Nephron progenitor cell (in vitro differentiated cells): Measurements from ENCODE around the gene RGS12.
A peak's percentile ranks its signal among the peaks of the same experiment; 100 is the strongest.

Source experiments
- DNase-seq: peaks from one replicate; pipeline ENCODE4 v3.0.0; 2021
- H3K27ac Mint-ChIP-seq: 2 replicates; pipeline ENCODE4 v1.8.0; 2021; ENCODE audit warnings: mild to moderate bottlenecking, moderate library complexity, mixed read lengths
- H3K27me3 Mint-ChIP-seq: 2 replicates; pipeline ENCODE4 v1.8.0; 2021; ENCODE audit warnings: mild to moderate bottlenecking, low read depth, mixed read lengths; ENCODE audit not compliant: poor library complexity
- H3K36me3 Mint-ChIP-seq: 2 replicates; pipeline ENCODE4 v1.8.0; 2021; ENCODE audit warnings: low read depth, mixed read lengths
- H3K4me1 Mint-ChIP-seq: 2 replicates; pipeline ENCODE4 v1.8.0; 2021; ENCODE audit warnings: mixed read lengths
- H3K4me3 Mint-ChIP-seq: 2 replicates; pipeline ENCODE4 v1.8.0; 2021; ENCODE audit warnings: mild to moderate bottlenecking, moderate library complexity, mixed read lengths
- H3K9me3 Mint-ChIP-seq: 2 replicates; pipeline ENCODE4 v1.8.0; 2021; ENCODE audit warnings: mild to moderate bottlenecking, moderate library complexity, mixed read lengths
- TF ChIP-seq, protein P1 (sequence below): fragments of 200-600 bp; sonication (generic); IDR thresholded peaks from 2 replicates; pipeline ENCODE4 v1.5.0; 2021; ENCODE audit warnings: antibody characterized with exemption

The RGS12 gene

GRCh38 chr4:3288571-3289094, 4.2 kb upstream of the RGS12 start:
- Mint-ChIP-seq H3K4me1 (peaks cover 17% of the 10 kb centered on the region), H3K9me3 (no peaks in the 10 kb centered on the region), H3K27ac (no peak overlapping the region), H3K4me3 (no peak overlapping the region), H3K27me3 (peaks cover 33% of the 10 kb centered on the region), H3K36me3 (no peaks in the 10 kb centered on the region)
- DNase-seq = no peak
- TF ChIP-seq, protein P1, sequence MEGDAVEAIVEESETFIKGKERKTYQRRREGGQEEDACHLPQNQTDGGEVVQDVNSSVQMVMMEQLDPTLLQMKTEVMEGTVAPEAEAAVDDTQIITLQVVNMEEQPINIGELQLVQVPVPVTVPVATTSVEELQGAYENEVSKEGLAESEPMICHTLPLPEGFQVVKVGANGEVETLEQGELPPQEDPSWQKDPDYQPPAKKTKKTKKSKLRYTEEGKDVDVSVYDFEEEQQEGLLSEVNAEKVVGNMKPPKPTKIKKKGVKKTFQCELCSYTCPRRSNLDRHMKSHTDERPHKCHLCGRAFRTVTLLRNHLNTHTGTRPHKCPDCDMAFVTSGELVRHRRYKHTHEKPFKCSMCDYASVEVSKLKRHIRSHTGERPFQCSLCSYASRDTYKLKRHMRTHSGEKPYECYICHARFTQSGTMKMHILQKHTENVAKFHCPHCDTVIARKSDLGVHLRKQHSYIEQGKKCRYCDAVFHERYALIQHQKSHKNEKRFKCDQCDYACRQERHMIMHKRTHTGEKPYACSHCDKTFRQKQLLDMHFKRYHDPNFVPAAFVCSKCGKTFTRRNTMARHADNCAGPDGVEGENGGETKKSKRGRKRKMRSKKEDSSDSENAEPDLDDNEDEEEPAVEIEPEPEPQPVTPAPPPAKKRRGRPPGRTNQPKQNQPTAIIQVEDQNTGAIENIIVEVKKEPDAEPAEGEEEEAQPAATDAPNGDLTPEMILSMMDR = no peak

- H3K27ac Mint-ChIP-seq = no peak overlapping the region
- H3K4me1 Mint-ChIP-seq = peaks cover 33% of the 10 kb centered on the region
- H3K9me3 Mint-ChIP-seq = no peaks in the 10 kb centered on the region
- H3K4me3 Mint-ChIP-seq = no peak overlapping the region
- peaks cover 35% of the 10 kb centered on the region for H3K27me3 Mint-ChIP-seq
- no peak for DNase-seq
- H3K36me3 Mint-ChIP-seq = peaks cover 11% of the 10 kb centered on the region
- TF ChIP-seq, protein P1 = no peak
These were observed 2.3 kb upstream of the RGS12 start for GRCh38 chr4:3290476-3290875.

GRCh38 chr4:3290889-3291321, 1.9 kb upstream of the RGS12 start:
- H3K4me1 Mint-ChIP-seq = peaks cover 36% of the 10 kb centered on the region
- no peak overlapping the region for H3K27ac Mint-ChIP-seq
- peaks cover 15% of the 10 kb centered on the region for H3K36me3 Mint-ChIP-seq
- H3K4me3 Mint-ChIP-seq = peak overlapping the region; percentile 90
- H3K27me3 Mint-ChIP-seq = peaks cover 35% of the 10 kb centered on the region
- TF ChIP-seq, protein P1 = no peak
- peaks cover under 1% of the 10 kb centered on the region for H3K9me3 Mint-ChIP-seq
- DNase-seq = no peak

DNA sequence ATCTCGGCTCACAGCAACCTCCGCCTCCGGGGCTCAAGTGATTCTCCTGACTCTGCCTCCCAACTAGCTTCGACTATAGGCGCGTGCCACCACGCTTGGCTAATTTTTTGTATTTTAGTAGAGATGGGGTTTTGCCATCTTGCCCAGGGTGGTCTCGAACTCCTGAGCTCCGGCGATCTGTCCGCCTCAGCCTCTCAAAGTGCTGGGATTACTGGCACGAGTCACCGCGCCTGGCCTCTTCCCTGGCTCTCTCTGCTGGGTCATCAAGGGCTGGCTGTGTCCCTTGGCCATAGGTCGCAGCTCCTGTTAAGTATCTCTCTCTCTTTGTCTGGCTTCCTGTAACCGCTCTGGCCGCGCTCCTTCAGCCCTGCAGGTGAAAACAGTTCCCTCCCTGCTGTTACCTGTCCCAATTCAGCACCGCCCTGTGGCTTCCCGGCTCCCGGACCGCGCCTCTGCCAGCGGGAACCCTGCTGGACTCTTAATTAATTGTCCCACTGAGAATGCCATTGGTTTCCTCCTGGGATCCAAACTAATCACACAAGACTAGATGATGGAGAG, 1.3 kb upstream of the RGS12 start:
- peaks cover 42% of the 10 kb centered on the region for H3K4me1 Mint-ChIP-seq
- H3K4me3 Mint-ChIP-seq = peak overlapping the region; percentile 90
- DNase-seq = no peak
- H3K27me3 Mint-ChIP-seq = peaks cover 35% of the 10 kb centered on the region
- TF ChIP-seq, protein P1 = no peak
- peaks cover 21% of the 10 kb centered on the region for H3K36me3 Mint-ChIP-seq
- peaks cover 3% of the 10 kb centered on the region for H3K9me3 Mint-ChIP-seq
- H3K27ac Mint-ChIP-seq = no peak overlapping the region

DNA sequence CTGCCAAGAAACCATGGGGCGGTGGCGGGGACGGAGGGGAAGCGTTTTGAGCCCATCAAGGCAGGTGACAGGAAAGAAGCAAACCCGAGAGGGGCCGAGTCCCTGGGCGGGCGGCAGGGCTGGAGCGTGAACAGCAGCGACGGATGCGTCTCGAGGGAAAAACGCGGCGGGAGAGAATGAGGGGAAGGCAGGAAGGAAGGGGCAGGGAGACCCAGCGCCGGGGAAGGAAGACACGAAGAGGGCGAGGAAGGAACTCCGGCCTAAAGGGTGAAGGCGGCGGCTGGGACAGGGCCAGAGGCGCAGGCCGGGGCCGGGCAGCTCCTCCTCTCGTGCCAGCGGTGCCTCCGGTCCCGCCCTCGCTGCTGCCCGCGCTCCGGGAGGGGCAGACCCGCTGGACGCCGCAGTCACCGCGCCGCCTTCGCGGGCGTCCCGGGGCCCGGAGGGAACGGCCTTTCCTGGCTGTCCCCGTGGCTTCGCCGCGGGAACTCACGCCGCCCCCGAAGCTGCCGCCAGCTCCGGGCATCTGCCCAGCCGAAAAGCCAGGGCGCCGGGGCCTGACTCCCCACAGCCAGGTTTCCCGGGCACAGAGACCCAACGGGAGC, 751 bp upstream of the RGS12 start:
- Mint-ChIP-seq H3K27me3 (peaks cover 35% of the 10 kb centered on the region), H3K36me3 (peaks cover 25% of the 10 kb centered on the region), H3K4me1 (peaks cover 44% of the 10 kb centered on the region), H3K4me3 (peak overlapping the region; percentile 90), H3K9me3 (peaks cover 3% of the 10 kb centered on the region), H3K27ac (no peak overlapping the region)
- peak; percentile 64 for DNase-seq
- TF ChIP-seq, protein P1 = no peak
